ENCODE measurements around the gene ZCCHC2. TPM values are rescaled to one million over a fixed set of nuclear protein-coding genes. Genes with fewer than 3 reads are reported as not detected.
A peak's percentile ranks its signal among the peaks of the same experiment; 100 is the strongest.

ZCCHC2 gene
- total RNA-seq, 4 donors from 2014 or later: 20.1 to 28.5 (median 24.9) TPM

GRCh38 chr18:62500174-62500573, 22.7 kb upstream of the ZCCHC2 start:
- WGBS, 2 donors: 83 to 92% methylated on average over 1 of the region's 1 CpG
- intact Hi-C loops (cut with DNase I): no loop called here
- Histone ChIP-seq H3K27me3 (no peaks in the 10 kb centered on the region), H3K9me3 (no peaks in the 10 kb centered on the region), H3K4me1 (no peaks in the 10 kb centered on the region), H3K36me3 (no peaks in the 10 kb centered on the region), H3K4me3 (replicated peaks in 1 of 3) (no peak overlapping the region), H3K27ac (no peak overlapping the region)
- TF ChIP-seq CTCF (IDR thresholded peaks at IDR 0.05) (no peak), POLR2A (IDR thresholded peaks at IDR 0.05) (no peak)
- DNase-seq: no peak

- Histone ChIP-seq H3K27me3 (no peaks in the 10 kb centered on the region), H3K4me1 (peaks cover 5 to 6% of the 10 kb centered on the region in 2 donors), H3K36me3 (no peaks in the 10 kb centered on the region), H3K4me3 (replicated peaks in 1 of 3) (no peak overlapping the region), H3K9me3 (no peaks in the 10 kb centered on the region), H3K27ac (no peak overlapping the region)
- TF ChIP-seq CTCF (IDR thresholded peaks at IDR 0.05): no peak
- no peak for TF ChIP-seq POLR2A (IDR thresholded peaks at IDR 0.05)
- intact Hi-C loops (cut with DNase I): no loop called here
- no peak for DNase-seq
Observed at GRCh38 chr18:62500966-62501591, 21.7 kb upstream of the ZCCHC2 start.

- peak overlapping the region; percentile 23 to 64 (median 40) for H3K27ac ChIP-seq
- peaks cover 5 to 6% of the 10 kb centered on the region in 2 donors for H3K4me1 ChIP-seq
- intact Hi-C loops (cut with DNase I): no loop called here
- no peaks in the 10 kb centered on the region for H3K36me3 ChIP-seq
- TF ChIP-seq CTCF (IDR thresholded peaks at IDR 0.05) (no peak), POLR2A (IDR thresholded peaks at IDR 0.05) (no peak)
- no peak for DNase-seq
- H3K9me3 ChIP-seq: no peaks in the 10 kb centered on the region
- no peaks in the 10 kb centered on the region for H3K27me3 ChIP-seq
- peak overlapping the region in 1 of 3 donors; percentile 28 for H3K4me3 ChIP-seq (replicated peaks in 1 of 3)
- 52 to 58% methylated on average over 8 of the region's 8 CpGs for WGBS, 2 donors
Observed at GRCh38 chr18:62505669-62506494, 16.9 kb upstream of the ZCCHC2 start.

- intact Hi-C loops (cut with DNase I): no loop called here
- peak overlapping the region in 1 of 3 donors; percentile 28 for H3K4me3 ChIP-seq (replicated peaks in 1 of 3)
- H3K9me3 ChIP-seq: no peaks in the 10 kb centered on the region
- peaks cover 5 to 6% of the 10 kb centered on the region in 2 donors for H3K4me1 ChIP-seq
- no peaks in the 10 kb centered on the region for H3K27me3 ChIP-seq
- TF ChIP-seq POLR2A (IDR thresholded peaks at IDR 0.05): no peak
- TF ChIP-seq CTCF (IDR thresholded peaks at IDR 0.05): no peak
- H3K36me3 ChIP-seq: no peaks in the 10 kb centered on the region
- no peak for DNase-seq
- peak overlapping the region; percentile 23 to 64 (median 40) for H3K27ac ChIP-seq
- WGBS, 2 donors: 71 to 72% methylated on average over 7 of the region's 7 CpGs
Observed at GRCh38 chr18:62506495-62507143, 16.2 kb upstream of the ZCCHC2 start.
